Fibroblast of lung (primary cell): ENCODE data around the gene NXPE3.

Source experiments
- EZH2 ChIP-seq: IDR thresholded peaks from 2 replicates; pipeline ENCODE4 v1.5.1; 2012; ENCODE audit warnings: low read length, control low read depth, mild to moderate bottlenecking; ENCODE audit errors: missing control alignments
- TF ChIP-seq, protein P1 (sequence below), 2 donors: IDR thresholded peaks in 1 of 2; conservative IDR thresholded peaks in 1 of 2; 1 replicate in 1 of 2; 2 replicates in 1 of 2; pipeline ENCODE4 v1.5.1; 2011 to 2012; ENCODE audit warnings: low read length in 2 of 2, control low read depth in 1 of 2, inconsistent platforms in 1 of 2, low read depth in 1 of 2, mild to moderate bottlenecking in 1 of 2

DNA sequence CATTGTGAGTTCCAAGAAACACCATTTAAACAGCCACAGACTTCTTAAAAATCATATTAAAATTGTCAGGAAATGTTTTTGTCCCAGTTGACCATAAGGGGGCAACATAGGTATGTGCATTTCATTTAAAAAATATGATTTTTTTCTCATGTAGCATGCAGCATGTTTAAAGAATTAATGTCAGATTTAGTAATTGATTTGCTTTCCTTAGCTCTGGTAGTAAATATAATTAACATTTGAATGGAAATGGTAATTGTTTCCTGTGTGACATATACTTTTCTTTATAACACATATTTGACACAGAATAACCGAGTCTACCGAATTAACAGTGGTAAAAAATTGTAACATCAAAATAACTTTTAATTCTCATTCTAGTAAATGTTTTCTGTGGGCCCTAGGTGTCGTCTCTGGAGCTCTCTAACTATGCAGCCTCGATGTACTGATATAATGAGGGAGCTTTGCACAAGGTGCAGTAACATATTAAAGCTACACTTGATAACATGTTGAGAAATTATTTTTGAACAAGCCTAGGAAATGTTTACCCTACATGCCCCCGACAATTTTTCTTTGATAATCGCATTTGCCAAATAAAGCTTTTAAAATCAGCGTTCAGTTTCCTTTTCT, 34.9 kb downstream of the NXPE3 start:
- TF ChIP-seq, protein P1, sequence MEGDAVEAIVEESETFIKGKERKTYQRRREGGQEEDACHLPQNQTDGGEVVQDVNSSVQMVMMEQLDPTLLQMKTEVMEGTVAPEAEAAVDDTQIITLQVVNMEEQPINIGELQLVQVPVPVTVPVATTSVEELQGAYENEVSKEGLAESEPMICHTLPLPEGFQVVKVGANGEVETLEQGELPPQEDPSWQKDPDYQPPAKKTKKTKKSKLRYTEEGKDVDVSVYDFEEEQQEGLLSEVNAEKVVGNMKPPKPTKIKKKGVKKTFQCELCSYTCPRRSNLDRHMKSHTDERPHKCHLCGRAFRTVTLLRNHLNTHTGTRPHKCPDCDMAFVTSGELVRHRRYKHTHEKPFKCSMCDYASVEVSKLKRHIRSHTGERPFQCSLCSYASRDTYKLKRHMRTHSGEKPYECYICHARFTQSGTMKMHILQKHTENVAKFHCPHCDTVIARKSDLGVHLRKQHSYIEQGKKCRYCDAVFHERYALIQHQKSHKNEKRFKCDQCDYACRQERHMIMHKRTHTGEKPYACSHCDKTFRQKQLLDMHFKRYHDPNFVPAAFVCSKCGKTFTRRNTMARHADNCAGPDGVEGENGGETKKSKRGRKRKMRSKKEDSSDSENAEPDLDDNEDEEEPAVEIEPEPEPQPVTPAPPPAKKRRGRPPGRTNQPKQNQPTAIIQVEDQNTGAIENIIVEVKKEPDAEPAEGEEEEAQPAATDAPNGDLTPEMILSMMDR (conservative IDR thresholded peaks at IDR 0.05 in 1 of 2, IDR thresholded peaks at IDR 0.05 in 1 of 2; ENCODE audit: low read depth in 1 of 2, low read length in 2 of 2), result peak in 1 of 2 donors; percentile 44
- TF ChIP-seq EZH2, result no peak
